DMS153 treated with DMSO at 0.1 percent for 48 hours (cell line): Measurements from ENCODE around the gene ERICH6B.
A peak's percentile ranks its signal among the peaks of the same experiment; 100 is the strongest.

Source experiments
- DNase-seq: peaks from one replicate; lab custom pipeline; 2025; ENCODE audit not compliant: unreplicated experiment; lab: John Stamatoyannopoulos, UW

Gene ERICH6B

DNA sequence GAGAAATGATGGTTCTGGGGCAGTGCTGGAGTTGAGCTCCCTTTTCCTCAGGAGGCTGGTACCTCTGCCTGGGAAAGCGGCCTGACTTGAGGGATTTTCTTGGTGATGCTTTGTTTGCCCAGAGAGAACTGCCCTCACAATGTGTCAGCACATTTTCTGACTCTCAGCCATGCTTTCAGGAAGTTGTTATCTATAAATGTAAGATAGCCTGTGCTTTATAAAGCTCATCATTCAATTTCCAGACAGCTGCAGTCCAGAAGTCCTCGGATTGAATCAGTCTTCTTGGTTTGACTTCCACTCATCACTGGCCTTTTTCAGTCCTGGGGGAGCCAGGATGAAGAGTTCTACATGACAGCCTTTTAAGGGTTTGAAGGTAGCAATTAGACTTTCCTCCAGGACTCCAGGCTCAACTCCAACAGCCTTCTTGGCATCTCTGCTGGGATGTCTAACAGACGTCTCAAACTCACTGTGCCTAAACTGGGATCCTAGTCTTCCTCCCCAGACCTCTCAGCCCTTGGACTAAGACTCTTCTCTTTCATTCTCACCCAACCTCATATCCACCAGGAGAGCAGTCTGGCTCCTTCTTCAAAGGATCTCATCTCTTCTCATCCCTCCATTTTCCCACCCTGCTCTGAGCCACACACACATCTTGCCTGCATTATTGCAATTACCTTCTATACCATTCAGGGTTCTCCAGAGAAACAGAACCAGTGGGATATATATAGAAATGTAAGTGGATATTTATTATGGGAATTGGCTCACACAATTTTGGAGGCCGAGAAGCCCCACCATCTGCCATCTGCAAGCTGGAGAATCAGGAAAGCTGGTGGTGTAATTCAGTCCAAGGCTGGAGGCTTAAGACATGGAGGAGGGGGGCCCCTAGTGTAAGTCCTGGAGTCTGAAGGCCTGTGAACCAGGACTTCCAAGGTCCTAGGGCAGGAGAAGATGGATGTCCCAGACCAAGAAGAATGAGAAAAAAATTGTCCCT, 13.1 kb downstream of the ERICH6B start:
- no peak for DNase-seq

DNA sequence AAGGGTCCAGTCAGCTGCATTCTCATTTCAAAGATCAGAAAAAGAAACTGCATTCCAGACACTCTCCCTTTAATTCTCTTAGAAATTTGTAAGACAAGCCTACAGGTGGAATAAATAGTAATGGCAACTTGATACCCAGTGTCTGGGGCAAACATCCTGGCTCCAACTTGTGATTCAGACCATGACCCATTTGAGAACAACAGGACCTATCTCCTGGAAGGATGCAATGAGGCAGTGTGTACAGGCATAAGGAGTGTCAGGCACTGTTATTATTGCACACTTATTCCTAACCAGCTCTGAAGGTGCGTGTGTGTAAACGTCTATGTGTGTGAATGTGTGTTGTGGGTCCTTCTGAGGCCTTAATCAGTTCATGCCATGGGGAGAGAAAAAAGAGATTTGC, 13.9 kb downstream of the ERICH6B start:
- no peak for DNase-seq

DNA sequence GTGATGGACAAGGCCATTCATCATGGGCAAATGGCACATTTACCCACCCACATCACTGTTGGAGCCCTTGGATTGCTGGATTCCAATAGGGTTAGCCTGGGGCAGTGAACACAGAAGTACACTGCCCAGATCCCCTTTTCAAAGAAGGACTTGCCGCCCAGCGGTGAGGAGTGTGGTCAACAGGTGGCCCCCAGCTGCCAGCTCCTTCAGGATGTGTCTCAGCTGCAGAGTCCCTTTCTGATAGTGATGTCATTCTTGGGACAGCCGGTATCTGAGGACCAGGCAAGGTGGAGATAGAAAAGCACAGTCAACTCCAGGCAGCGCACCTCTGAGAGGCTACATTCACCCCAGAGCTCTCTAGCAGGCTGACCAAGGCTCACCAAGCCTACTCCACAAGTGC, 16.9 kb downstream of the ERICH6B start:
- DNase-seq, result no peak

DNA sequence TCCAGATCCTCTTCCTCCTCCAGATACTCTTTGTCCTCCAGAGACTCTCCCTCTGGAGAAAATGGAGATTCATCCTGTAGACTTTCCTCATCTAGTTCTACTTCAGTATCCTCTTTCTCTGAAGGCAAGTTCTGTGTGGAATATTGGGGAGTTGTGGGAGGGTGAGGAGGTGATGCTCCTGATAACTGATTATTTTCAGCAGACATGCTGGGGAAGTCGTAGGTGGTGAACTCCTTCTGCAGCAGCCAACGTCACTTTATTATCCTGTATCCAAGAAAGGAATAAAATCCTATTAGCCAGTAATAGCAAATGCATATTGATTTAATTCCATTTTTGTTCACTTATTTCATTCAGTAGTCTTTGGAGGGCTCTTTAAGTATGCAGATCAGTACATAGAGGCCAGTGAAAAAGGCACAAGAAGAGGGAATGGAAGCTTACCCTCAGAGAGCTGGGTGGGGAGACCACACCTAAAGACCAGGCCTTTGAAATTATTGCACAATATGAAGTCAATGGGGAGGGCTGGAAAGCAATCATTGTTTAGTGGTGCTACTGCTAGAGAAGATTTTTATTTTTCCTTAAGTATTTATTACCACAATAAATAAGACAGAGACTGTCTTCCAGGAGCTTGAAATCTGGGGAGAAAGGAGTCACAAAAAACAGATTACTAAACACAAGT, 18.6 kb downstream of the ERICH6B start:
- DNase-seq, result no peak

DNA sequence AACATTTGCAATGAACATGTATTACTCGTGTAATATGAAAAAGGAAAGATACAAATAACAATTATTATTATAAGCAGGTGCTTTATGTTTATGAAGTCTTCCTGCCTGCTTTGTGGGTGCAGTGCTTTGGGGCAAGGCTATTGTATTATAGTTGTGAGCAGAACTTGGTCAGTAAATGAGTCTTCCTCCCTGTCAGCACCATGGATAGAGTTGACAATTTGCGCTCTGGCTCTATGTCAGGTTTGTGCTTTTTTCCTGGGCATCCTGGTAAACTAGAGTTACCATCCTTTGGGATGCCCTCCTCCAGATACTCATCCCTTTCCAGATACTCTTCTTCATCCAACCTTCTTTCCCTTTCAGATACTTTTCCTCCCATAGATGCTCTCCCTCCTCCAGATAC, 19.6 kb downstream of the ERICH6B start:
- DNase-seq, result no peak

DNA sequence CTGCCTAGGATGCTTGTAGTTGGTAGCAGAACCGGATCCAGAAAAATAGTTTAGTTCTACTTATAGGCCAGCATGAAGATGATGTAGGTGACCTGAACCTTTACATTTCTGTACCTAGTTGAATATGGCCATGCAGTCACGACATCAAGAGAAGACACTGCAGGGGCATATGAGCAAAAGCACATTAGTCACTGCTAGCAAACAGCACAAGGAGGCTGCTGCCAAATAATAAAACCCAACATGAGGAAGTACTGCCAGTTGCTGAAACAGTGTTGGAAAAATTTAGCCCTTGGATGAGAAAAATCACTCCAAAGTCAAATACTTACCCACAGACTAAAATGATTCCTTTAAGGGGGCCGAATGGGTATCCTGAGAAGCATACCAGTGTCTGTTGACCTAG, 20.8 kb downstream of the ERICH6B start:
- no peak for DNase-seq

DNA sequence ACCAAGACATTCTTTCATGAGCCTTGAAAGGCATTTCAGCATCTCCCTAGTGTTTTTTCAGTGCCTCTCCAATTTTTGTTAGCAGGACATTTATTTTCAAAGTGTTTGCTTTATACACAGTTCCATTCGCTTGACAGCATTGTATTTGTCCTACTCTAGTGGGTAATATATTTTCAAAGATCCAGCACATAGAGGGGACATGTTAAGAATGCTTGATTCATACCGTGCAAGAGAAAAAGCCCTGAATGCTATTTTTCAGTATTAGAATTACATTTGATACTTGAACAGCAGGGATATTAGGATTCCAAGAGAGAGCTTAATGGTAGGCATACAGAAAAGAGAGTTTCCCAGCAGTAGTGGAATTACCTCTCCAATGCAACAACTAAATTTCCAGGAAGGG, 21.3 kb downstream of the ERICH6B start:
- DNase-seq, result no peak

DNA sequence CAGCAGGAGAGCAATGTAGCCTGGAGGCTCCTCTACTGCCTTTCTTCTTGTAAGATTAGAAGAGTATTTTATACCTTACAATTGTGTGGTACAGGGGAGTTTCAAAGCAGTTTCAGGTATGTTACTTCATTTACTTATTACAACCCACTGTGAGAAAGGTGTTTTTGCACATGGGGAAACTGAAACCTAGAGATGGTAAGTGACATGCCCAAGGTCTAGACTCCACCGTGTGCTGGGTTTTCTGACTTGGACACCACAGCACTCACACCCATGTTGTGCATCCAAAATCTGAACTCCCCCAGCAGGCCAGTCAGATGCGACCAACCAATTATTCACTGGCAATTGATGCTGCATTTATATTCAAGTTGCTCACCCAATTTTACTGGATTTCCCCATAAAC, 22.8 kb downstream of the ERICH6B start:
- DNase-seq, result no peak

DNA sequence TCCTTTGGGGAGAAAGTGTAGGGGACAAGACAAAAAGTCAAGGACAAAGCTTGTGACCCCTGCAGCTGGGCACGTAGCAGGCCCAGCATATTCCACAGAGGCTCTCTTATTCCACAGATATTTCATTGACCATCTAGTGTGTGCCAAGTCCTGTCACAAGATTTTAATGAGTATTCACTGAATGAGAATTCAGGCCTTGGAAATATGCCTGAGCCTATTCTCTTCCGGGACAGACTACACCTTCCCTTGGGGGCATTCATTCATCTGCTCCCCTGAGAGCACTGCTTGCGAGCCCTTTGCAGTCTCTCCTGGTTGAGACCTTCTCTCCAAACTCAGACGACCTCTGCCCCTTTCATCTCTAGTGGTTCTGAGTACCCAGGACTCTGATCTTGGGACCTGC, 25.5 kb downstream of the ERICH6B start:
- no peak for DNase-seq

DNA sequence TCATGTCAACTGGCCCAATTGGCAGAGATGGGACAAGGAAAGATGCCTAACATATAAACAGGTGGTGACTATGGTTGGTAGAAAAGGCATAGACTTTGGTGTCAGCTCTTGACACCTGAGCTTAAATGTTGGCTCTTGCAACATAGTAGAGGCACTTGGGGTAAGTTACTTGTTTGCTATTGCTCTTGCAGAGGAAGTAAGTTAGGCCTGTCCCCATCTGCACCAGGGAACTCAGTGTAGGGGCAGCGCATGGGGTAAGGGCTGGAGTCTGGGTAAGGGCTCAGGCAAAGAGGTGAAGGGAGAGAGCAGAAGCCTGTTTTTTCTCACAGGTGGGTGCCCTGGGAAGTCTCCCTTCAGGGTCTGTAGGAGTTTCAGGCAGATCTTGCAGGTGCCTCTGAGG, 27.6 kb downstream of the ERICH6B start:
- DNase-seq, result no peak

DNA sequence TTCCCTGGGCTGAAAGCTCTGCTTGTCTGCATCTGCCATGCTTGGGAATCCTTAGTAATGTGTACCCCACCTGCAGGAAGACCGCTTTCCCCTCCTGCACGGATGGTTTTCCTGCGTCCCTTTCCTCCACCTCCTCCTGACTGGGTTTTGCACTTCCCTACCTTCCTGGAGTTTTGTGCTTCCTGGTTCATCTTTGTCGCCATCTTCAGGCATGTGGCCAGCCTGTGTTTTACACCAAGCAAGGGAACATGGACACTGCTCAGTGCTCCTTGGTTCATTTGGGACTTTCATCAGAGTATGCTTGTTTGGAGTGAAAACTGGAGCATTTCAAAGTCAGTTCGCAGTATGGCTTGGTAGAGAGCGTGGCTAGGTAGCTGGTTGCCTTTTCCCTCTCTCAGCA, 30.7 kb downstream of the ERICH6B start:
- DNase-seq, result peak; percentile 0

DNA sequence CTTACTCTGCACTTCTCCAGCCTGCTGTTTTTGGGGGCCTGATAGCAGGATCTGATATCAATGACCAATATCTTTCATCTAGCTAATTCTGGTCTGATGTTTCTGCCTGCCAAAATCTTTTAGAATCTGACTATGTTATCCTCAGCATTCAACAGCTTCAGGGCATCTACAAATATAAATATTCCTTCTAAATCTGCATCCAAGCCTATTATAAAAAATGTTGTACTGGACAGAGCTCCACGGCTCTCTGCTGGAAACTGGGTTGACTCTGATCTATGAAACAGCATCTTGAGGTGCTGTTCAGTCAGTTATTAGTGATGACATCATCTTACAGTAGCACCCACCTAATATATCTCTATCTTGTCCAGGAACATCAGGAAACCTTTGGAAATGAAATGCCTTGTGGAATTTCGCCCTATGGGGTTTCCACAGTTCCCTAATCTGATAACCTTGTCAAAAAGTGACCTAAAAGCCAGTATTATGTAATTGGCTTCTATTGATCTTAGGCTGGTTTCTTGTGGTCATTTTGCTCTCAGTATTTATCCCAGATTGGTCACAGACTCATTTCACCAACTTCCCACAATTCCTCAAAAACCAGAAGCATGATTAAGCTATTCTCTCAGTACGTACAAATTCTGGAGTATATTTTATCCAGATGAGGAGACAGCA, 33.0 kb downstream of the ERICH6B start:
- no peak for DNase-seq

DNA sequence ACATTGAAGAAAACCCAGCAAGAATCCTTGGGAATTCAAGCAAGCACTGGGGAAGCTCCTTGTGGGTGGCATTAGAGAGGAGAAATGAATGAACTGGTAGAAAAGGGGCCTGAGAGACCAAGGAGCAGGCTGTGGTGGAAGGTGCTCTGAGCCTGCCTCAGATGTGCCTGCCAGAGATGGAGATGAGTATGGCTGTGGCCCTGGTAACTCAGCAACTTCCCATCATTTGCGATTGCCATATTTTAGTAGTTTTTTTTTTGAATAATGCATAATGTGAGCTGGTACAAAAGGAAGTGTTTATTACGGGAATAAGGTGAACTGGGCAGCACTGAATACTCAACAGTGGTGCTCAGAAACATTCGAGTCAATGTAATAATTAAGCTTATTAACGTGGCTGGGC, 39.1 kb downstream of the ERICH6B start:
- DNase-seq, result no peak

DNA sequence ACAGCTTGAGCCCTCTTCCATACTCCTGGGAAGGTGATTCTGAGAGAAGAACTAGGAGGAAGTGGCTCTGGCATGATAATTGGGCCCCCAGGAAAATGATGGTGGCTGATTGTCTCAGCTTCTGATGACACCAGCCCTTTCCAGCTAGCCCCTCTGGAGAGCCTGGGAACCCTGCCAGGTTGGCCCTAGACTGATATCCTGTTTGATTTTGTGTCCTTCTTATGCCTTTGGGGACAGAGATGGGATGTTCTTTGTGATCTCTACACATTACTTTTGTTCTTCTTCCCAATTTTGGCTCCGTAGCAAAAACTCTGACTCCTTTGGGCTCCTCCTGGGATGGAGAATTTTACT, 39.7 kb downstream of the ERICH6B start:
- DNase-seq, result no peak

DNA sequence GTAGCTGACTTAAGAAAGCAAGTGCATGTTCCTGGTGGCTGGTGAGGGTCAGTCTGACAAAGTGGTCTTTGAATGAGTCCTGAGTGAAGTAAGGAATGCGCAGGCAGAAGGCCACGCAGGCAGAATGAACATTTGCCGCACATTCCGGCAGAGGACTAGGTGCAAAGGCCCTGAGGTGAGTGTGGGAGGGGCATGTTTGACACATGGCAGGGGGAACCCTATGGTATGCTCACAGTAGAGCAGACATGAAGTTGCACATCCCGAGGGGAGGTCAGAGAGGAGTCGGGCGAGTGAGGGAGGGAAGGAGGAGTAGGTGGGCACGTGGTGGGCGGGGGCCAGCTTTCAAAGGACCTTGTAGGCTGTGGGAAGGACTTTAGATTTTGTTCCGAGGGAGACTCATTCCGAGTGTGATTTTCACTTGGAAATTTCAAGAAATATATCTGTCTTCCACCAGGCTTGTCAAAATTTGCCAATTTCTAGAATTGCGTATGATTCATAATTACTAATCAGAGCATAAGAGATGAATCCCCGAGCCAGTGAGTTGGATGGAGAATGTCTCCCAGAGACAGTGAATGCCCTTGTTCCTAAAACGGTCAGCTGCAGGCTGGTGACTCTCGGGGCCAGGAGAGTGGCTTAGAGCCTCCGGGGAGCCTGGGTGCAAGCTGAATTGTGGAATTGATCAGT, 40.3 kb downstream of the ERICH6B start:
- no peak for DNase-seq

DNA sequence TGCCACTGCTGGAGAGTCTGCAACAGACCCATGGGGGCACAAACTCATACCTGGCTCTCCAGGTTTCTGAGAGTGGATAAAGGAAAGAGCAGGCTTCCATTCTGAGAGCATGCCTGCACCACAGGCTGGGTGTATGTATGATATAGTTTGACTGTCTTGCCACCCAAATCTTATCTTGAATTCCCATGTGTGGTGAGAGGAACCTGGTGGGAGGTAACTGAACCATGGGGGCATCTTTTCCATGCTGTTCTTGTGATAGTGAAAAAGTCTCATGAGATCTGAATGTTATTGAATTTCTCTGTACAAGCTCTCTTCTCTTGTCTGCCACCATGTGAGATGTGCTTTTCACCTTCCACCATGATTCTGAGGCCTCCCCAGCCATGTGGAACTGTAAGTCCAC, 50.2 kb downstream of the ERICH6B start:
- DNase-seq, result no peak

DNA sequence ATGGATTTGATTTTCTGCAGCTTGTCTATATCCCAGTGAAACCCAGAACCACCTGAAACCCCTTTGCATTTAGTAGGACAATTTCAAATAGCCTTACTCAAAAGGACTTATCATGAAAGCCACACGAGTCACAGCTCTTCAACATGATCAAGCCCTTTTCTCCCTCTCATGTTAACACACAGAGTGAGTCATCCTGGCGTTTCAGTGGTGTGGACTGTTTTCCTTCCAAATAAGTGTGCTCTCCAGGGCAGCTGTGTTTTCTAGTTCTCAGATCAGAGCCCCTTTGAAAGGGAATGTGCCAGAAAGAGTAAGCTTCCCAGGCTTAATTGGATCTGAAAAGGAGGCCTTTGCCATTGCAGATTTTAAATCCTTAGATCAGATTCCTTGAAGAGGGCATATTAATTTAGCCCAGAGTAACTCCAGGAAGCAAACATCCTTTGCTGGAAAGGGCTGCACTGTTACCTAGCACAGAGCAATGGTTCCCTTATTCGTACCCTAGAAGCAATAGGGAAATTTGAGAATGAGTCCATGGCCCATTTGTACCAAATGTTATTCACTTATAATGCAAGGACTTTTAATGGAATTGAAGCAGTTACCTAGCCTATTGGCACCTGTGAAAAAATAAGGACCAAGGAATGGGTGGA, 51.3 kb downstream of the ERICH6B start:
- peak; percentile 19 for DNase-seq

DNA sequence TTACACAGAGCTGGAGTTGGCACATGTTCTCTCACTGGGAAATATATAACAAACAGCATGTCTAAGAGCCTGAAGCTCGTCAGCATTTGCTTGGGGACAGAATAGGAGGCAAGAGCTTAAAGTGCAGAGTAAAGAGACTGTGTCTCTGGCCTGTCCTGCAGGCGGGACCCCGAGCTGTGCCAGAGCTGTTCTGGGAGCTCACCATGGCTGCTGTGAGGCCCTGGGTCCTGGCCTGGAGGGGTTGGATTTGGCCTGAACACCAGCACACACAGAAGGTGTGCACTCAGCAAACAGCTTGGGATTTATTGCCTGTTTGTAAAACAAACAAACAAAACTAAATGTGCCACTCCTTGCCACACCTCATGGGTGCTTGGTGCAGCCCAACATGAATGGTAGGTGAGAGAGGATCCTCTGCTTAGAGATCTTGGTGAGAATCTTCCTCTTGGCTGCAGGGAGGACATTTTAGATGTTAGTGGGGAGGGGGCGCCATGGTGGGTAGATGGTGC, 60.9 kb downstream of the ERICH6B start:
- no peak for DNase-seq

DNA sequence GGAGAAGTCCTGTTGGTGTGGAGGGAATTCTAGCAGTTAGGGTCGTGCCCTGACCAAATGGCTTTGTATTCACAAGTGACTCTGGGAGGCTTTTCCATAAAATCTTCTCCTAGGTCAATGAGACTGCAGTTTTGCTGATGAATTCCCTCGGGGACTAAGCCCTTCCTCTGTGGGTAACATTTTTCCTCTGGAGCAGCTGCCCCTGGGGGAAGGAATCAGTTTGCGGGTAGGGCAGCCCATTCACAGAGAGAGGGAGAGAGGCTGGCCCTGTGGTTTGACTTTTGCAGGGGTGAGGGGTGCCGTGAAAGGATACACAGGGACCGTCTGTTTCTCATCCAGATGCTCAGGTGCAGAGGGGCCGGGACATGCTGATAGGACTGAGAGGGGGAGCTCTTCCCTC, 67.3 kb downstream of the ERICH6B start:
- DNase-seq, result no peak

DNA sequence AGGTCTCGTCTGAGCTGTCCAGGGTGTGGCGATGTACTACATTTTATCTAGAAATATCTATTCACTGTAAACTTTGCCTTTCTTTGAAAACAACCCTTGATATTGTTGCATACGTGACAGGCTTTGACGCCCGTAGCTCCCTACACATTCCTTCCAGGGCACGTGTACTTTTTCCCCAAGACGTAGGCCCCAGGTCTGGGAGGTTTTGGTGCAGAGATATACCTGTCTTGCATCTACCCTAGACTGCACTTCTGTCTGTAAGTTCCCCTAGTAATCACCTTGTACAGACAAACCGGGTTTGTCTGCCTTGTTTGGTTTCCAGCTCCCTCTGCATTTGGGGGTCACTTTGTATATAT, 69.2 kb downstream of the ERICH6B start:
- no peak for DNase-seq
